Hepatocyte (in vitro differentiated cells): ENCODE measurements around the gene ACSM2B. TPM values are rescaled to one million over a fixed set of nuclear protein-coding genes. Genes with fewer than 3 reads are reported as not detected.

ENCODE experiments used
- DNase-seq: peaks from one replicate; pipeline ENCODE4 v3.0.0-alpha.2; 2016; ENCODE audit warnings: low spot score
- H2AFZ ChIP-seq: fragments of 200-600 bp; sonication (generic); 2 replicates; pipeline ENCODE4 v1.6.0; 2016; ENCODE audit warnings: antibody characterized with exemption, mild to moderate bottlenecking
- H3K27ac ChIP-seq: fragments of 200-600 bp; sonication (generic); 2 replicates; pipeline ENCODE4 v1.5.1; 2016; ENCODE audit warnings: mild to moderate bottlenecking
- H3K27me3 ChIP-seq: fragments of 200-600 bp; sonication (generic); 2 replicates; pipeline ENCODE4 v1.6.1; 2016
- H3K36me3 ChIP-seq: fragments of 200-600 bp; sonication (generic); replicated peaks from 2 replicates; pipeline ENCODE4 v1.5.1; 2016; ENCODE audit warnings: low read depth; ENCODE audit not compliant: insufficient read depth
- H3K4me1 ChIP-seq: fragments of 200-600 bp; sonication (generic); 2 replicates; pipeline ENCODE4 v1.5.1; 2016; ENCODE audit warnings: mild to moderate bottlenecking, moderate library complexity; ENCODE audit not compliant: insufficient read depth
- H3K4me2 ChIP-seq: fragments of 200-600 bp; sonication (generic); 2 replicates; pipeline ENCODE4 v1.6.0; 2016
- H3K4me3 ChIP-seq: fragments of 200-600 bp; sonication (generic); 2 replicates; pipeline ENCODE4 v1.5.1; 2016; ENCODE audit warnings: mild to moderate bottlenecking
- H3K79me2 ChIP-seq: fragments of 200-600 bp; sonication (generic); 2 replicates; pipeline ENCODE4 v1.6.0; 2017; ENCODE audit warnings: mild to moderate bottlenecking
- H3K9me2 ChIP-seq: fragments of 200-600 bp; sonication (generic); replicated peaks from 2 replicates; pipeline ENCODE4 v1.6.0; 2017; ENCODE audit warnings: mild to moderate bottlenecking; ENCODE audit not compliant: insufficient read depth
- H3K9me3 ChIP-seq: fragments of 200-600 bp; sonication (generic); 2 replicates; pipeline ENCODE4 v1.5.1; 2016; ENCODE audit warnings: low read depth, mild to moderate bottlenecking
- H4K20me1 ChIP-seq: fragments of 200-600 bp; sonication (generic); 2 replicates; pipeline ENCODE4 v1.6.0; 2016; ENCODE audit warnings: mild to moderate bottlenecking; ENCODE audit not compliant: insufficient read depth, poor library complexity, severe bottlenecking
- EZH2 ChIP-seq: fragments of 200-600 bp; sonication (generic); IDR thresholded peaks from 2 replicates; pipeline ENCODE4 v1.6.1; 2016; ENCODE audit warnings: antibody characterized with exemption, mild to moderate bottlenecking, borderline replicate concordance
- EZH2phosphoT487 ChIP-seq: fragments of 200-600 bp; sonication (generic); IDR thresholded peaks from one replicate; pipeline ENCODE4 v1.6.1; 2018; ENCODE audit warnings: antibody characterized with exemption, mild to moderate bottlenecking, low read depth, moderate library complexity; ENCODE audit not compliant: unreplicated experiment, severe bottlenecking
- WGBS: methylation state at CpG from one replicate; pipeline ENCODE4 v1.1.6; 2016; ENCODE audit warnings: low lambda C conversion rate; ENCODE audit errors: missing lambda C conversion rate; 5-methylcytosine and 5-hydroxymethylcytosine counted together
- polyA plus RNA-seq: library from polyadenylated mRNA; unstranded; fragments of >200 nt; fragmentation: Nextera tagmentation; extraction: Ambion mirVana; gene quantifications from 2 replicates; pipeline ENCODE4 v1.2.1, GENCODE V29; 2016
- total RNA-seq: library from RNA; depleted of rRNA; stranded (reverse); fragments of >200 nt; gene quantifications from 2 replicates; pipeline ENCODE4 v1.2.3, GENCODE V29; 2014
- TF ChIP-seq, protein P1 (sequence below): fragments of 200-600 bp; sonication (generic); IDR thresholded peaks from 2 replicates; pipeline ENCODE4 v1.5.1; 2016; ENCODE audit warnings: antibody characterized with exemption, mild to moderate bottlenecking; ENCODE audit not compliant: poor library complexity

Gene ACSM2B
- total and polyA plus RNA-seq, 2 experiments from 2014 or later: 32.7 to 43.6 TPM

GRCh38 chr16:20621406-20621805 lies 45.2 kb upstream of the ACSM2B start:
- WGBS: 94% methylated on average over 6 of the region's 6 CpGs
- H3K9me3 ChIP-seq: no peaks in the 10 kb centered on the region

GRCh38 chr16:20620770-20621169 lies 44.6 kb upstream of the ACSM2B start:
- TF ChIP-seq EZH2 (no peak), EZH2phosphoT487 (no peak)
- TF ChIP-seq, protein P1, sequence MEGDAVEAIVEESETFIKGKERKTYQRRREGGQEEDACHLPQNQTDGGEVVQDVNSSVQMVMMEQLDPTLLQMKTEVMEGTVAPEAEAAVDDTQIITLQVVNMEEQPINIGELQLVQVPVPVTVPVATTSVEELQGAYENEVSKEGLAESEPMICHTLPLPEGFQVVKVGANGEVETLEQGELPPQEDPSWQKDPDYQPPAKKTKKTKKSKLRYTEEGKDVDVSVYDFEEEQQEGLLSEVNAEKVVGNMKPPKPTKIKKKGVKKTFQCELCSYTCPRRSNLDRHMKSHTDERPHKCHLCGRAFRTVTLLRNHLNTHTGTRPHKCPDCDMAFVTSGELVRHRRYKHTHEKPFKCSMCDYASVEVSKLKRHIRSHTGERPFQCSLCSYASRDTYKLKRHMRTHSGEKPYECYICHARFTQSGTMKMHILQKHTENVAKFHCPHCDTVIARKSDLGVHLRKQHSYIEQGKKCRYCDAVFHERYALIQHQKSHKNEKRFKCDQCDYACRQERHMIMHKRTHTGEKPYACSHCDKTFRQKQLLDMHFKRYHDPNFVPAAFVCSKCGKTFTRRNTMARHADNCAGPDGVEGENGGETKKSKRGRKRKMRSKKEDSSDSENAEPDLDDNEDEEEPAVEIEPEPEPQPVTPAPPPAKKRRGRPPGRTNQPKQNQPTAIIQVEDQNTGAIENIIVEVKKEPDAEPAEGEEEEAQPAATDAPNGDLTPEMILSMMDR: no peak
- H3K36me3 ChIP-seq: no peaks in the 10 kb centered on the region
- no peaks in the 10 kb centered on the region for H4K20me1 ChIP-seq
- no peaks in the 10 kb centered on the region for H3K4me1 ChIP-seq
- no peak overlapping the region for H2AFZ ChIP-seq
- no peaks in the 10 kb centered on the region for H3K27me3 ChIP-seq
- H3K27ac ChIP-seq: no peak overlapping the region
- 85% methylated on average over 2 of the region's 3 CpGs for WGBS
- no peaks in the 10 kb centered on the region for H3K9me2 ChIP-seq
- H3K4me2 ChIP-seq: no peak overlapping the region
- H3K9me3 ChIP-seq: no peaks in the 10 kb centered on the region
- DNase-seq: no peak
- no peak overlapping the region for H3K4me3 ChIP-seq
- no peaks in the 10 kb centered on the region for H3K79me2 ChIP-seq

More at GRCh38 chr16:20621406-20621805, 45.2 kb upstream of the ACSM2B start:
- Histone ChIP-seq H3K4me2 (no peak overlapping the region), H3K36me3 (no peaks in the 10 kb centered on the region), H3K79me2 (no peaks in the 10 kb centered on the region), H3K4me1 (no peaks in the 10 kb centered on the region), H3K27me3 (no peaks in the 10 kb centered on the region), H3K4me3 (no peak overlapping the region), H3K9me2 (no peaks in the 10 kb centered on the region), H2AFZ (no peak overlapping the region), H3K27ac (no peak overlapping the region), H4K20me1 (no peaks in the 10 kb centered on the region)
- no peak for DNase-seq
- TF ChIP-seq EZH2 (no peak), EZH2phosphoT487 (no peak)
- TF ChIP-seq, protein P1: no peak

GRCh38 chr16:20620003-20620402 lies 43.8 kb upstream of the ACSM2B start:
- Histone ChIP-seq H3K27ac (no peak overlapping the region), H3K27me3 (no peaks in the 10 kb centered on the region), H3K79me2 (no peaks in the 10 kb centered on the region), H4K20me1 (no peaks in the 10 kb centered on the region), H2AFZ (no peak overlapping the region), H3K36me3 (no peaks in the 10 kb centered on the region), H3K4me2 (no peak overlapping the region), H3K9me3 (no peaks in the 10 kb centered on the region), H3K9me2 (no peaks in the 10 kb centered on the region), H3K4me3 (no peak overlapping the region), H3K4me1 (no peaks in the 10 kb centered on the region)
- no peak for DNase-seq
- 75% methylated on average over 2 of the region's 2 CpGs for WGBS
- TF ChIP-seq, protein P1: no peak
- TF ChIP-seq EZH2 (no peak), EZH2phosphoT487 (no peak)

DNA sequence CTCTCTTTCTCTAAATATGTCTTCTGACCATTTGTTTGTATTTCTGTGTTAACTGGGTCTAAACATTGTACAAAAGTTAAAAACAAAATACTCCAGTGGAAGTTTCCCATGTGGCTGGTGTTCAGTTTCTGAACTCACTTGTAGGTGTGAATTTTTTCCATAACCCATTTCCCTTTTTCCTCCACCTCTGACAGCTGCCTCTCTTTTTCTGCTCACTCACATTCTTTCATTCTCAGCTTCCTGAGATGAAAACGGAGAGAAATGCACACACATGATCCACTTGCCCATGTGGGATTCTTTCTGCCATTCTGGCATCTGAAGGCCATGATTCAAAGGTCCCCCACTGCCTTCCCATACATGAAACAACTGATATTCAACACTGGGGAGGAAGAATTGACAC lies 41.1 kb upstream of the ACSM2B start:
- DNase-seq: no peak
- H2AFZ ChIP-seq: no peak overlapping the region
- no peaks in the 10 kb centered on the region for H3K27me3 ChIP-seq
- no peak overlapping the region for H3K4me3 ChIP-seq
- no peaks in the 10 kb centered on the region for H4K20me1 ChIP-seq
- WGBS: 68% methylated on average over 1 of the region's 1 CpG
- H3K4me2 ChIP-seq: no peak overlapping the region
- H3K27ac ChIP-seq: no peak overlapping the region
- H3K9me3 ChIP-seq: no peaks in the 10 kb centered on the region
- no peak for TF ChIP-seq EZH2phosphoT487
- no peak for TF ChIP-seq EZH2
- TF ChIP-seq, protein P1: no peak
- no peaks in the 10 kb centered on the region for H3K9me2 ChIP-seq
- H3K4me1 ChIP-seq: no peaks in the 10 kb centered on the region
- H3K36me3 ChIP-seq: no peaks in the 10 kb centered on the region
- H3K79me2 ChIP-seq: no peaks in the 10 kb centered on the region
